NCI-H345 treated with DMSO at 0.1 percent for 48 hours (cell line): Measurements from ENCODE around the gene MAMDC2.

Experiments used
- DNase-seq: peaks from one replicate; lab custom pipeline; 2025; ENCODE audit not compliant: unreplicated experiment; lab: John Stamatoyannopoulos, UW

Gene MAMDC2

GRCh38 chr9:70130266-70130665 is 86.6 kb downstream of the MAMDC2 start:
- DNase-seq: no peak

- DNase-seq: peak; percentile 41
Measured at GRCh38 chr9:70131296-70131695, 87.6 kb downstream of the MAMDC2 start.

- no peak for DNase-seq
Measured at GRCh38 chr9:70133253-70134208, 89.9 kb downstream of the MAMDC2 start.

DNA sequence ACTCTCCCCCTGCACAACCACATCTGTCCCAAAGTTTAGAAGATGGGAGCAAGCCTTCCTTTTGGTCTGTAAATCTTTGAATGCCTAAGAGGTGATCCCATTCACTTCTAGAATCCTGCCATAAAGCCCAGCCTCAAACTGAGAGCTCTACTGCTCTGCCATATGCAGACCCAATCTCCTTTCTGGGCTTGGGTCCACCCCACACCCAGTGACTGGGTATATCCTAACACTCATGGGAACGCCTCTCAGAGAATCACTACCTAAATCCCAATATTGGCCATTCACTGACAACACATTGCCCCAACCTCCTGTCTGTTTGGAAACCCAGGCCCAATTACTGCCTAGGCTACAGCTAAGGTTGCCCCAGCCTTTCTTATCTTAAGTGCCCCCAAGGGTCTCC is 90.7 kb downstream of the MAMDC2 start:
- no peak for DNase-seq

- DNase-seq: no peak
Measured at GRCh38 chr9:70135176-70135575, 91.5 kb downstream of the MAMDC2 start.

GRCh38 chr9:70136632-70137031 is 93.0 kb downstream of the MAMDC2 start:
- DNase-seq: no peak

DNA sequence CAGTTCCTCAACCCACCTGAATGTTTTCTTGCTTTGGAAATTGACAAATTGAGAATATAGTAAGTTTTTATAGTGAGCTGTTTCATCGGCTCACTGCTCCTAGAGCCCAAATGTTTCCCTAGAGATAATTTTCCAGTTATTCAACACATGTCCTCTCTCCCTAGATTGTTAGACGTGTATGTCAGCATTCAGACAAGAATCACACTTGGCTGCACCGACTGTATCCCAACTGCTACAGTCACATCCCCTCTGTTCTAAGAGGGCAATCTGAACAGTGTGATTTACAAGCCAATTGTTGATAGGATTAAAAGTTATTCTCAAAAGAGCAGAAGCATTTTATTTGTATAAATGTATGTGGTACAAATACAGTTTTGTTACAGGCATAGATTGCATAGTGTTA is 93.9 kb downstream of the MAMDC2 start:
- DNase-seq: no peak

DNA sequence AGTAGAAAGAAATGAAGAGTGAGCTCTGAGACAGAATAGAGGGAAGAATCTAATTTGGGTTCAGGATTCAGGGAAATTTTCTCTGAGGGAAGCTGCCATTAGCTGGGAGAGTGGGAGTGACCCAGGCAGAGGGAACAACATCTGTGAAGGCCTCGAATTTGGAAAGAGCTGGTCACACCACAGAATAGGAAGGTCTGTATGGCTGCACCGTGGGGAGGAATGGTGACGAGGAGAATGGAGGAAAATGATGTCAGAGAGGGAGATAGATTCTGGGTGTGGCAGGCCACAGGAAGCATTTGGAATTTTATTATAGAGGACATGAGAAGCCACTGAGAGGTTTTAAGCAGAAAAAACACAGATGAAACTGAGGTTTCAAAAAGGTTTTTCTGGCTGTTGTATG is 98.5 kb downstream of the MAMDC2 start:
- DNase-seq: no peak

- no peak for DNase-seq
Measured at GRCh38 chr9:70143394-70144130, 99.9 kb downstream of the MAMDC2 start.

- DNase-seq: no peak
Measured at GRCh38 chr9:70144131-70144503, 100.5 kb downstream of the MAMDC2 start.

- no peak for DNase-seq
Measured at GRCh38 chr9:70145981-70146380, 102.3 kb downstream of the MAMDC2 start.

DNA sequence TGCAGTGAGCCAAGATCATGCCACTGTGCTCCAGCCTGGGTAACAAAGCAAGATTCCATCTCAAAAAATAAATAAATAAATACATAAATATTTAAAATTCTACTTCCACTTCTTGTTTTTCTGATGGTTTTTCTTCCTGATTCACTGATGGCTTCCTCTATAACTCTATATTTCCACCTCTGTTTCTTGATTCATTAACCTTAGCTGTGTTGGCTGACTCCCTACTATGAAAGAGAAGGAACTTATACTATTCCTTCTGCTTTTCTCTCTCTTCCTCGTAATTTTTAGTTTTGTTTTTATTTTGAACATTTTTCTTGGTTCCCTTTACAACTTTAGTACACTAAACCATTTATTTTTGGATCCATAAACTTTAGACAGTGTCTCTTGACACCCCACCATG is 103.5 kb downstream of the MAMDC2 start:
- no peak for DNase-seq

- no peak for DNase-seq
Measured at GRCh38 chr9:70147651-70148050, 104.0 kb downstream of the MAMDC2 start.

GRCh38 chr9:70152350-70152749 is 108.7 kb downstream of the MAMDC2 start:
- DNase-seq: no peak

- no peak for DNase-seq
Measured at GRCh38 chr9:70156729-70157128, 113.1 kb downstream of the MAMDC2 start.

- no peak for DNase-seq
Measured at GRCh38 chr9:70159630-70160029, 116.0 kb downstream of the MAMDC2 start.

- DNase-seq: no peak
Measured at GRCh38 chr9:70160686-70161600, 117.3 kb downstream of the MAMDC2 start.

DNA sequence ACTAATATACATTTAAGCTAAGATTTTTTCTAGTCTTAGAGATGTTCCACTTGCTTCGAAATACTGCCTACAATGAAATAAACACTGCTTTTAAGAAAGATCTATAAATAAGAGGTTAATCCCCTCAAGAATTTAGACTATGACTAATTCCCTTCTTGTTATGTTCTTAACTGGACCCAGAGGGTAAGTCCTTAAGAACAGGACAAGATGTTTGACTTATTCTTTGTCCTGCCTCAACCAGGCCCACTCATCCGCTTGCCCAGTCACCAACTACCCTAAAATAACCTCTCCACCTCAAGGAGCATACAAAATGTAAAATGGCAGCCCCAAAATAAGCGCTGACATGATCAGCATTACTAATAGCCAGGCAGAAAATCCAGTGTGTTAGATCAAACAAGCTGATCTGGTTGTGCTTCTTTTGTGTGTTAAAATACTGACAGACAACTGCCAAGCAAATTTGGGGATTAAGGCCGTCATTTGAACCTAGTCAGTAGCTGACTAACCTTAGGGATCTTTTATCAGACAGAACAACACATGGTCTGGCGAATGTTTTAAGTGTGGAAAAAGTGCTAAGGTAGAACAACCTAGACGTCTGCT is 121.5 kb downstream of the MAMDC2 start:
- no peak for DNase-seq

GRCh38 chr9:70168521-70168920 is 124.9 kb downstream of the MAMDC2 start:
- DNase-seq: no peak

- no peak for DNase-seq
Measured at GRCh38 chr9:70169222-70169621, 125.6 kb downstream of the MAMDC2 start.
